H1 (cell line): Measurements from ENCODE around the gene IL31RA. TPM values are rescaled to one million over a fixed set of nuclear protein-coding genes. Genes with fewer than 3 reads are reported as not detected.

Experiments
- CEBPB ChIP-seq: IDR thresholded peaks from 2 replicates; pipeline ENCODE4 v1.6.1; 2012; ENCODE audit warnings: low read depth, low read length
- E2F6 ChIP-seq: IDR thresholded peaks from 2 replicates; pipeline ENCODE4 v1.6.1; 2012; ENCODE audit warnings: inconsistent platforms
- KDM5A ChIP-seq: fragments of 200-600 bp; IDR thresholded peaks from 2 replicates; pipeline ENCODE4 v1.7.1; 2012; ENCODE audit warnings: mild to moderate bottlenecking, low read length, inconsistent platforms, mixed read lengths
- POU5F1 ChIP-seq: IDR thresholded peaks from 2 replicates; pipeline ENCODE4 v1.6.1; 2011; ENCODE audit warnings: low read depth, mild to moderate bottlenecking, low read length, moderate library complexity
- RXRA ChIP-seq: IDR thresholded peaks from 2 replicates; pipeline ENCODE4 v1.6.1; 2011; ENCODE audit warnings: low read depth, mild to moderate bottlenecking, low read length, moderate library complexity; ENCODE audit not compliant: insufficient read depth
- SAP30 ChIP-seq: fragments of 300-600 bp; sonication (generic); IDR thresholded peaks from 2 replicates; pipeline ENCODE4 v1.7.1; 2012; ENCODE audit warnings: low read length, moderate library complexity, mild to moderate bottlenecking, inconsistent platforms; ENCODE audit not compliant: insufficient read depth, insufficient replicate concordance
- SIN3A ChIP-seq, 2 experiments: IDR thresholded peaks in 1 of 2; conservative IDR thresholded peaks in 1 of 2; 2 replicates each; pipeline ENCODE4 v1.6.1; 2011 to 2012; ENCODE audit warnings: low read length in 2 of 2, improper control_type of control experiment in 1 of 2, low read depth in 1 of 2, mild to moderate bottlenecking in 1 of 2
- SP4 ChIP-seq: IDR thresholded peaks from 2 replicates; pipeline ENCODE4 v1.6.1; 2012; ENCODE audit warnings: low read length, inconsistent platforms
- TBP ChIP-seq: IDR thresholded peaks from 2 replicates; pipeline ENCODE4 v1.6.1; 2011; ENCODE audit warnings: low read depth, low read length, improper control_type of control experiment
- polyA plus RNA-seq, 7 experiments: library from polyadenylated mRNA; depleted of rRNA in 3 of 7; stranded (reverse) in 5 of 7; unstranded in 2 of 7; fragments of >200 nt in 5 of 7; fragments of 200-250 nt in 2 of 7; gene quantifications; 1 replicate in 5 of 7; 2 replicates in 1 of 7; 4 replicates in 1 of 7; pipeline versions ENCODE4 v1.2.1 to v1.2.3, GENCODE V29; 2011 to 2013; ENCODE audit warnings: missing spikeins in 2 of 7, mixed read lengths in 2 of 7
- total RNA-seq: library from RNA; stranded (reverse); fragmentation: NEBNext Ultra II Directional; extraction: Animal tissue kit (Norgen Biotek cat#: 25700); gene quantifications from 2 replicates; pipeline ENCODE4 v1.2.1, GENCODE V29; 2021

IL31RA gene
- total and polyA plus RNA-seq, 2 of the 8 experiments (the other 6 are each of a cell fraction or from before 2014, with no cell fraction given) = not detected

DNA sequence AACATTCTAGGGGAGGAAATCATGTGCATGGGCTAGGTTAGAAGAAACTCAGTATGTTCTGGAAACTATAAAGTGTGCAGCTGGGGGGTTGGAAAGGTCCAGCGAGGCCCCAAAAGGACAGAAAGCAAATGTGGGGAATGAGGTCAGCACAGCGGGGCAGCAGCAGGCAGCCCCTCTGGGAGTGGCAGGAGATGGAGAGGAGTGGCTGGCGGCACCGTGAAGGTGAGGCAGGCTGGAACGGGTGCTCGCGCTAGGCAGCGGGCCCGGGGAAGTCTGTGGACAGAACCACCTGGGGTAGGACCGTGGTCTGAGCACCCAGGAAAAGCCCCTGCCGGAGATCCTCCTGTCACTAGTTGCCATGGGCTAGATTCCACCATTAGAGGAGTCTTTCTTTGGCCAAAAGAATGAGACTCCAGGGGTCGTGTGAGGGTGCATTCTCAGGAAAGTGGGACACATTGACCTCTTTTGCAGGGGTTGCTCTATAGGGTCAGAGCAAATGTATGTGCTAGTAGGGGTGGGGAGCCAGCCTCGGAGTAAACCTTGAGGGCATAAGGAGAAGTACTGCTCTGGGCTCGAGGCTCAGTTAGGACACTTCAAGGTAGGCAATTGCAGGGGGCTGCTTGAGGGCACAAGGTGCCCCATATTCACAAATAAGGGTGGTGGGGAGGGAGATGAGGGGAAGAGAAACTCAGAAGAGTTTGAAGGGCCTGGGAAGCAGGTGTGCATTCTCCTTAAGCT lies 82.4 kb downstream of the IL31RA start (continued):
- TF ChIP-seq E2F6 (no peak), TBP (no peak), KDM5A (no peak), SIN3A (conservative IDR thresholded peaks at IDR 0.05 in 1 of 2, IDR thresholded peaks at IDR 0.05 in 1 of 2; ENCODE audit: low read depth in 1 of 2, low read length in 2 of 2) (no peak), POU5F1 (no peak), CEBPB (no peak), SP4 (no peak), RXRA (no peak), SAP30 (no peak)
